Brain microvascular endothelial cell (primary cell): ENCODE results near the gene MAGEA8.
"Not testable (repeated sequence)": the region's sequence is repeated elsewhere in the genome, so short reads cannot be mapped to it uniquely, and the experiment has no call there.

Experiments
- DNase-seq: peaks from one replicate; pipeline ENCODE4 v3.0.0-alpha.2; 2020
- H3K27ac ChIP-seq: fragments of 250-450 bp; sonication (Bioruptor Pico); 2 replicates; pipeline ENCODE4 v1.5.1; 2020; ENCODE audit warnings: mild to moderate bottlenecking, moderate library complexity
- H3K27me3 ChIP-seq: fragments of 250-450 bp; sonication (Bioruptor Pico); replicated peaks from 2 replicates; pipeline ENCODE4 v1.5.1; 2020; ENCODE audit warnings: mild to moderate bottlenecking
- H3K36me3 ChIP-seq: fragments of 250-450 bp; sonication (Bioruptor Pico); replicated peaks from 2 replicates; pipeline ENCODE4 v1.5.1; 2020; ENCODE audit warnings: mild to moderate bottlenecking
- H3K4me3 ChIP-seq: 2 replicates; pipeline ENCODE4 v1.5.1; 2011; ENCODE audit warnings: low read depth, mild to moderate bottlenecking, control low read depth, low read length, moderate library complexity
- CTCF ChIP-seq: IDR thresholded peaks from 2 replicates; pipeline ENCODE4 v1.5.1; 2011; ENCODE audit warnings: low read depth, mild to moderate bottlenecking, moderate library complexity, low read length, control low read depth, inconsistent platforms; ENCODE audit errors: missing control alignments
- in situ Hi-C: cut with HindIII; loops from 2 replicates; pipeline ENCODE4 v1.10.0; 2017; ENCODE audit warnings: low sequenced_read_pairs, low pct_ligation_motif_present

Gene MAGEA8

GRCh38 chrX:149881081-149881711 is at the start of gene MAGEA8:
MAGEA8 (plus strand) TSS chrX:149881183; CDS start chrX:149884273, 3,090 bp downstream.
- H3K4me3 ChIP-seq, result no peak within 1 kb of the TSS
- no peaks in the 10 kb centered on the region for H3K27me3 ChIP-seq
- in situ Hi-C loops, result no loop called here
- TF ChIP-seq CTCF, result no peak
- H3K36me3 ChIP-seq, result no peaks in the 10 kb centered on the region
- H3K27ac ChIP-seq, result no peak within 1 kb of the TSS
- DNase-seq, result no peak

GRCh38 chrX:149831473-149831872 is 49.5 kb upstream of the MAGEA8 start:
- TF ChIP-seq CTCF, result no peak
- in situ Hi-C loops, result no loop called here

GRCh38 chrX:149836728-149837127 is 44.3 kb upstream of the MAGEA8 start:
- H3K36me3 ChIP-seq, DNase-seq, H3K4me3 ChIP-seq, H3K27ac ChIP-seq, H3K27me3 ChIP-seq, in situ Hi-C loops: not testable (repeated sequence)

More at GRCh38 chrX:149831473-149831872, 49.5 kb upstream of the MAGEA8 start:
- no peak overlapping the region for H3K4me3 ChIP-seq
- no peaks in the 10 kb centered on the region for H3K27me3 ChIP-seq
- DNase-seq, result no peak
- no peak overlapping the region for H3K27ac ChIP-seq
- H3K36me3 ChIP-seq, result no peaks in the 10 kb centered on the region

GRCh38 chrX:149837167-149837566 is 43.8 kb upstream of the MAGEA8 start:
- Histone ChIP-seq H3K36me3 (no peaks in the 10 kb centered on the region), H3K4me3 (no peak overlapping the region), H3K27ac (no peak overlapping the region), H3K27me3 (no peaks in the 10 kb centered on the region)
- in situ Hi-C loops, result no loop called here
- no peak for TF ChIP-seq CTCF
- no peak for DNase-seq

- no peak overlapping the region for H3K27ac ChIP-seq
- TF ChIP-seq CTCF, result no peak
- DNase-seq, result no peak
Measured at GRCh38 chrX:149837639-149838038, 43.3 kb upstream of the MAGEA8 start.

GRCh38 chrX:149841929-149842328 is 39.1 kb upstream of the MAGEA8 start:
- no peak for TF ChIP-seq CTCF
- in situ Hi-C loops, result no loop called here

More at GRCh38 chrX:149837639-149838038, 43.3 kb upstream of the MAGEA8 start:
- no peaks in the 10 kb centered on the region for H3K36me3 ChIP-seq
- in situ Hi-C loops, result no loop called here
- H3K27me3 ChIP-seq, result no peaks in the 10 kb centered on the region
- no peak overlapping the region for H3K4me3 ChIP-seq

More at GRCh38 chrX:149841929-149842328, 39.1 kb upstream of the MAGEA8 start:
- Histone ChIP-seq H3K27me3 (no peaks in the 10 kb centered on the region), H3K27ac (no peak overlapping the region), H3K36me3 (no peaks in the 10 kb centered on the region), H3K4me3 (no peak overlapping the region)
- no peak for DNase-seq
